ENCODE data around the gene GRIA4.
A peak's percentile ranks its signal among the peaks of the same experiment; 100 is the strongest.

GRIA4 gene

GRCh38 chr11:106017093-106017492 lies 407.2 kb downstream of the GRIA4 start:
- TF ChIP-seq, protein P1, sequence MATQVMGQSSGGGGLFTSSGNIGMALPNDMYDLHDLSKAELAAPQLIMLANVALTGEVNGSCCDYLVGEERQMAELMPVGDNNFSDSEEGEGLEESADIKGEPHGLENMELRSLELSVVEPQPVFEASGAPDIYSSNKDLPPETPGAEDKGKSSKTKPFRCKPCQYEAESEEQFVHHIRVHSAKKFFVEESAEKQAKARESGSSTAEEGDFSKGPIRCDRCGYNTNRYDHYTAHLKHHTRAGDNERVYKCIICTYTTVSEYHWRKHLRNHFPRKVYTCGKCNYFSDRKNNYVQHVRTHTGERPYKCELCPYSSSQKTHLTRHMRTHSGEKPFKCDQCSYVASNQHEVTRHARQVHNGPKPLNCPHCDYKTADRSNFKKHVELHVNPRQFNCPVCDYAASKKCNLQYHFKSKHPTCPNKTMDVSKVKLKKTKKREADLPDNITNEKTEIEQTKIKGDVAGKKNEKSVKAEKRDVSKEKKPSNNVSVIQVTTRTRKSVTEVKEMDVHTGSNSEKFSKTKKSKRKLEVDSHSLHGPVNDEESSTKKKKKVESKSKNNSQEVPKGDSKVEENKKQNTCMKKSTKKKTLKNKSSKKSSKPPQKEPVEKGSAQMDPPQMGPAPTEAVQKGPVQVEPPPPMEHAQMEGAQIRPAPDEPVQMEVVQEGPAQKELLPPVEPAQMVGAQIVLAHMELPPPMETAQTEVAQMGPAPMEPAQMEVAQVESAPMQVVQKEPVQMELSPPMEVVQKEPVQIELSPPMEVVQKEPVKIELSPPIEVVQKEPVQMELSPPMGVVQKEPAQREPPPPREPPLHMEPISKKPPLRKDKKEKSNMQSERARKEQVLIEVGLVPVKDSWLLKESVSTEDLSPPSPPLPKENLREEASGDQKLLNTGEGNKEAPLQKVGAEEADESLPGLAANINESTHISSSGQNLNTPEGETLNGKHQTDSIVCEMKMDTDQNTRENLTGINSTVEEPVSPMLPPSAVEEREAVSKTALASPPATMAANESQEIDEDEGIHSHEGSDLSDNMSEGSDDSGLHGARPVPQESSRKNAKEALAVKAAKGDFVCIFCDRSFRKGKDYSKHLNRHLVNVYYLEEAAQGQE (IDR thresholded peaks at IDR 0.05; ENCODE audit: insufficient read depth in 1 of 2, low read depth in 2 of 2, low read length in 2 of 2): no peak
- no peak for TF ChIP-seq POLR2AphosphoS5 (IDR thresholded peaks at IDR 0.05; ENCODE audit: low read depth, low read length)
- no peak for TF ChIP-seq SIN3A (IDR thresholded peaks at IDR 0.05; ENCODE audit: borderline replicate concordance, insufficient read depth, low read length)
- no peak for TF ChIP-seq FOXP2 (optimal IDR thresholded peaks at IDR 0.05; ENCODE audit: borderline replicate concordance, extremely low read depth, extremely low read length, insufficient read depth)
- TF ChIP-seq TAF1 (IDR thresholded peaks at IDR 0.05; ENCODE audit: borderline replicate concordance, insufficient read depth, low read length): no peak

DNA sequence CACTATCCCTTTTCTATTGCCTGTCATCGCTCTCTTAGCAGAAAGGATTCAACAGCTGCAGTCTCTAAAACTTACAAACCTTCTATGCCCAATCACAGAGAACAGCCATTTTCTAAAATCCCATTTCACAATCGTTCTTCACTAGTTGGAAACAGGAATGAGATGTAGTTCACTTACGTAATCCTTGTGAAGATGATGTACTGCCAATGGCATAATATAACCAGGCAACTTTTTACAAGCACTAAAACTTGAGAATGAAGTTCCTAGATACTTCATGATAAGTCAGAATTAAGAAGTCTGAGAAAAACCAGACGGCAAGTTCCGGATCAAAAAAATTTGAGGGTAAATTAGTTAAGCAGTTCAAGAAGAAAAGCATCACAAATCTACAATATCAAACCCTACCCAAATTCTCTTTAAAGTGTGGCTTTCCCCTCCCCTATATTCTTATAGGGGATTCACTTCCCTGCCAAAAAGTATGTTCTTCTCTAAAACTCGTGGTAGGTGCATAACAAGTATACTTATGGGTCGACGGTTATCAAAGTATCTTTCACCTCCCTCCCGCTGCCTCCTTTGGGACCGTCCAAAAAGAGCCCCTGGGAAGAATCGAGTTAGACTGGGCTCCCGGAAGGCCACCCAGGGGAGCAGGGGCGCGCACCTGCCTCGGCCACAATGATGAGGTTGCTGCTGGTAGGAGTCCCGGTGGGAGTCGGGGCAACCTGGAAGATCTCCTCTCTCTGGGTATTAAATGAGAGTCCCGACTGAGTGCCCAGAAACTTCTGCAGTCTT lies 411.5 kb downstream of the GRIA4 start:
- TF ChIP-seq SIN3A (IDR thresholded peaks at IDR 0.05; ENCODE audit: borderline replicate concordance, insufficient read depth, low read length): no peak
- peak; percentile 7 for TF ChIP-seq FOXP2 (optimal IDR thresholded peaks at IDR 0.05; ENCODE audit: borderline replicate concordance, extremely low read depth, extremely low read length, insufficient read depth)
- no peak for TF ChIP-seq TAF1 (IDR thresholded peaks at IDR 0.05; ENCODE audit: borderline replicate concordance, insufficient read depth, low read length)

GRCh38 chr11:106021967-106022794 lies 412.3 kb downstream of the GRIA4 start, which contains the start of gene MSANTD4:
MSANTD4 (minus strand) TSS chr11:106022240; CDS start chr11:106010917, 11,323 bp downstream.
- TF ChIP-seq, protein P1 (IDR thresholded peaks at IDR 0.05; ENCODE audit: insufficient read depth in 1 of 2, low read depth in 2 of 2, low read length in 2 of 2): no peak
- peak; percentile 56; the same call in 1 of the 2 replicates for TF ChIP-seq POLR2AphosphoS5 (IDR thresholded peaks at IDR 0.05; ENCODE audit: low read depth, low read length)
- peak; percentile 38; the same call in 1 of the 2 replicates for TF ChIP-seq TAF1 (IDR thresholded peaks at IDR 0.05; ENCODE audit: borderline replicate concordance, insufficient read depth, low read length)
- no peak for TF ChIP-seq FOXP2 (optimal IDR thresholded peaks at IDR 0.05; ENCODE audit: borderline replicate concordance, extremely low read depth, extremely low read length, insufficient read depth)
- TF ChIP-seq SIN3A (IDR thresholded peaks at IDR 0.05; ENCODE audit: borderline replicate concordance, insufficient read depth, low read length): no peak; the same call in 1 of the 2 replicates

DNA sequence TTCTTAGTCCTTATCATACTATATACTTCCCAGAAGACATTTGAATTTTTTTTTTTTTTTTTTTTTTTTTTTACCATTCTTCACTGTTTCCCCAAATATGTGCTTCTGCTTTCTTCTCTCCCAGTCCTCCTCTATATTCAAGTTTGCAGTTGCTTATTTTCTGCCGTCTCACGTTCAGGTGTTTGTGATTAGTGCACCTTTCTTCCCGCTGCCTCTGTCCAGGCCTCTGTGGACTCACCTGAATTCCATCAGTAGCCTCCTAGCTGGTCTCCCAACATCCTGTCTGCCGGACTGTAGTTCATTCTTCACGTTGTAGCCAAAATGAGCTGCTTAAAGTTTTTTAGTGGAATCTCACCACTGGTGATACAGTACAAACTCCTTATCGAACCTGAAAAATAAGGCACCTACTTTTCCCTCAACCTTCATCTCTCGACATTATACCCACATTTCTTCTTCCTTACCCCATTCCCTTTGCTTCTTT lies 413.0 kb downstream of the GRIA4 start:
- TF ChIP-seq, protein P1 (IDR thresholded peaks at IDR 0.05; ENCODE audit: insufficient read depth in 1 of 2, low read depth in 2 of 2, low read length in 2 of 2): no peak
- TF ChIP-seq SIN3A (IDR thresholded peaks at IDR 0.05; ENCODE audit: borderline replicate concordance, insufficient read depth, low read length) (no peak), POLR2AphosphoS5 (IDR thresholded peaks at IDR 0.05; ENCODE audit: low read depth, low read length) (no peak), FOXP2 (optimal IDR thresholded peaks at IDR 0.05; ENCODE audit: borderline replicate concordance, extremely low read depth, extremely low read length, insufficient read depth) (no peak), TAF1 (IDR thresholded peaks at IDR 0.05; ENCODE audit: borderline replicate concordance, insufficient read depth, low read length) (no peak)

GRCh38 chr11:106030609-106031008 lies 420.7 kb downstream of the GRIA4 start:
- TF ChIP-seq SIN3A (IDR thresholded peaks at IDR 0.05; ENCODE audit: borderline replicate concordance, insufficient read depth, low read length) (no peak), POLR2AphosphoS5 (IDR thresholded peaks at IDR 0.05; ENCODE audit: low read depth, low read length) (no peak), TAF1 (IDR thresholded peaks at IDR 0.05; ENCODE audit: borderline replicate concordance, insufficient read depth, low read length) (no peak), FOXP2 (optimal IDR thresholded peaks at IDR 0.05; ENCODE audit: borderline replicate concordance, extremely low read depth, extremely low read length, insufficient read depth) (no peak)
- TF ChIP-seq, protein P1 (IDR thresholded peaks at IDR 0.05; ENCODE audit: insufficient read depth in 1 of 2, low read depth in 2 of 2, low read length in 2 of 2): no peak

Measured in PFSK-1 (cell line).